ENCODE data around the gene KAT14. TPM values are rescaled to one million over a fixed set of nuclear protein-coding genes. Genes with fewer than 3 reads are reported as not detected.
"Not testable (repeated sequence)": the region's sequence is repeated elsewhere in the genome, so short reads cannot be mapped to it uniquely, and the experiment has no call there.

Gene KAT14
- total RNA-seq, 4 donors from 2014 or later = 11.0 to 21.9 (median 14.6) TPM

- WGBS, 2 donors = 96% methylated on average over 14 of the region's 14 CpGs
- TF ChIP-seq POLR2A (IDR thresholded peaks at IDR 0.05) = no peak
- TF ChIP-seq CTCF (IDR thresholded peaks at IDR 0.05) = no peak
- no peak overlapping the region for H3K4me3 ChIP-seq (ENCODE audit: low read depth, poor library complexity, severe bottlenecking)
- intact Hi-C loops (cut with DNase I; ENCODE audit: low total_unique reads) = no loop called here
- no peak for DNase-seq (ENCODE audit: low spot score in 2 of 2)
Measured at GRCh38 chr20:18174906-18175683, 37.4 kb downstream of the KAT14 start.

GRCh38 chr20:18176318-18176785, 38.7 kb downstream of the KAT14 start:
- no peak overlapping the region for H3K4me3 ChIP-seq (ENCODE audit: low read depth, poor library complexity, severe bottlenecking)
- TF ChIP-seq CTCF (IDR thresholded peaks at IDR 0.05) = no peak
- no peak for TF ChIP-seq POLR2A (IDR thresholded peaks at IDR 0.05)
- DNase-seq (ENCODE audit: low spot score in 2 of 2) = no peak
- 83 to 94% methylated on average over 8 of the region's 8 CpGs for WGBS, 2 donors
- intact Hi-C loops (cut with DNase I; ENCODE audit: low total_unique reads) = no loop called here

DNA sequence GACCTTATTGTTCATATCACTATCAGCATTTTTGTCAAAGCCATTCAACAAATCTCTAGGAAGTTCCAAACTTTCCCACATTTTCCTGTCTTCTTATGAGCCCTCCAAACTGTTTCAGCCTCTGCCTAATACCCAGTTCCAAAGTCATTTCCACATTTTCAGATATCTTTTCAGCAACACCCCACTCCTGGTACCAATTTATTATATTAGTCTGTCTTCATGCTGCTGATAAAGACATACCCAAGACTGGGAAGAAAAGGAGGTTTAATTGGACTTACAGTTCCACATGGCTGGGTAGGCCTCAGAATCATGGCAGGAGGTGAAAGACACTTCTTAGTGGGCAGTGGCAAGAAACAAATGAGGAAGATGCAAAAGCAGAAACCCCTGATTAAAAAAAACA, 42.7 kb downstream of the KAT14 start:
- intact Hi-C loops (cut with DNase I; ENCODE audit: low total_unique reads); H3K4me3 ChIP-seq (ENCODE audit: low read depth, poor library complexity, severe bottlenecking); DNase-seq (ENCODE audit: low spot score in 2 of 2): not testable (repeated sequence)

GRCh38 chr20:18180815-18181214, 43.2 kb downstream of the KAT14 start:
- intact Hi-C loops (cut with DNase I; ENCODE audit: low total_unique reads) = no loop called here
- 59 to 100% methylated on average over 1 of the region's 1 CpG for WGBS, 2 donors
- DNase-seq (ENCODE audit: low spot score in 2 of 2) = no peak
- H3K4me3 ChIP-seq (ENCODE audit: low read depth, poor library complexity, severe bottlenecking) = no peak overlapping the region
- no peak for TF ChIP-seq POLR2A (IDR thresholded peaks at IDR 0.05)
- TF ChIP-seq CTCF (IDR thresholded peaks at IDR 0.05) = no peak

DNA sequence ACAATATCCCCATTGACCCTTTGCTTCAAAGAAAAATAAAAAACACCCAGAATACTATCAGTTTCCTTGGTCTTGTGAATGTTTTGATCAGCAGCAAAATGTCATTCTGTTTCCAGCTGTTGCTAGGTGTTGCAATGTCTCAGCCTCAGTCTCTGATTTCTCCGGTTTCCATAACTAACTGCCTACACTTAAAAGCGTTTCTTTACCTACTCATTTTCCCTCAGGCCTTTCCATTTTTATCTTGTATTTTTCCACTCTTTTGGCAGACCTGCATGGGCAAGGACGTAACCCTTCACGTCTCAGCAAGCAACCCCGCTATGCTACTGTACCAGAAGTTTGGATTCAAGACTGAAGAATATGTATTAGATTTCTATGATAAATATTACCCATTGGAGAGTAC, 49.4 kb downstream of the KAT14 start:
- intact Hi-C loops (cut with DNase I; ENCODE audit: low total_unique reads) = no loop called here

DNA sequence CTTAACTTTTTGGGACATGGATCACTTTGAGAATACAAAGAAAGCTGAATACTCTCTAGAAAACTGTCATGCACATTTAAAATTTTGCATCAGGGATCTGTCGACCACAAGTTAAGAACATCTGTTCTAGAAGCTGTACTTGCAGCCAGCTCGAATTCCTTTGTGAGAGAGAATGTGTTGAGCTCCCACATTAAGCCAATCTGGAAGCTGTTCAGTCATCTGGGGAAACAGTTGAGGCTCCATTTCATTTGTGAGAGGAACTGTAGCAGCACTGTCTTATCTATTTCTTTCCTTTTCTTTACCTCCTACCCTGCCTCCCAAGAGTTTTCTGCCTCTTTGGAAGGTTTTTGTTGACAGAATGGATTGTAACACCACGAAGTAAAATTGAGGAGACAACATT, 50.8 kb downstream of the KAT14 start:
- intact Hi-C loops (cut with DNase I; ENCODE audit: low total_unique reads) = no loop called here
- DNase-seq (ENCODE audit: low spot score in 2 of 2) = no peak
- WGBS, 2 donors = 35 to 43% methylated on average over 3 of the region's 3 CpGs

More for the DNA sequence above, 49.4 kb downstream of the KAT14 start:
- WGBS, 2 donors = 53 to 56% methylated on average over 5 of the region's 5 CpGs
- DNase-seq (ENCODE audit: low spot score in 2 of 2) = no peak
- H3K4me3 ChIP-seq (ENCODE audit: low read depth, poor library complexity, severe bottlenecking) = no peak overlapping the region
- TF ChIP-seq CTCF (IDR thresholded peaks at IDR 0.05) = no peak
- TF ChIP-seq POLR2A (IDR thresholded peaks at IDR 0.05) = no peak

More for the DNA sequence above, 50.8 kb downstream of the KAT14 start:
- no peak overlapping the region for H3K4me3 ChIP-seq (ENCODE audit: low read depth, poor library complexity, severe bottlenecking)
- TF ChIP-seq CTCF (IDR thresholded peaks at IDR 0.05) = no peak
- no peak for TF ChIP-seq POLR2A (IDR thresholded peaks at IDR 0.05)

Data from lower leg skin (tissue), 4 donors.